HG03280 (cell line): Measurements from ENCODE around the gene SNRK.

Source experiments
- ATAC-seq: cut with Tn5 transposase; IDR thresholded peaks from one replicate; pipeline ENCODE4 v1.9.1; 2021; ENCODE audit warnings: mild to moderate bottlenecking, moderate library complexity; ENCODE audit not compliant: unreplicated experiment

Gene SNRK

GRCh38 chr3:43286115-43286840, at the start of gene SNRK:
Gene SNRK, plus strand, starts transcription at chr3:43286540. Its CDS starts 16,664 bp downstream, at chr3:43303204.
- peak; percentile 87 for ATAC-seq

- ATAC-seq, result no peak
Observed at GRCh38 chr3:43238801-43239200, 47.5 kb upstream of the SNRK start.

- ATAC-seq, result no peak
Observed at GRCh38 chr3:43239755-43240154, 46.6 kb upstream of the SNRK start.

- no peak for ATAC-seq
Observed at GRCh38 chr3:43243590-43244587, 42.5 kb upstream of the SNRK start.

- no peak for ATAC-seq
Observed at GRCh38 chr3:43244694-43245093, 41.6 kb upstream of the SNRK start.

- no peak for ATAC-seq
Observed at GRCh38 chr3:43246976-43247375, 39.4 kb upstream of the SNRK start.

GRCh38 chr3:43247561-43248184, 38.7 kb upstream of the SNRK start:
- ATAC-seq, result no peak

- ATAC-seq, result no peak
Observed at GRCh38 chr3:43248185-43248583, 38.2 kb upstream of the SNRK start.

- no peak for ATAC-seq
Observed at GRCh38 chr3:43248973-43249372, 37.4 kb upstream of the SNRK start.

- no peak for ATAC-seq
Observed at GRCh38 chr3:43249405-43249804, 36.9 kb upstream of the SNRK start.

GRCh38 chr3:43253294-43253693, 33.0 kb upstream of the SNRK start:
- ATAC-seq, result no peak

GRCh38 chr3:43254125-43254524, 32.2 kb upstream of the SNRK start:
- no peak for ATAC-seq

- no peak for ATAC-seq
Observed at GRCh38 chr3:43255662-43256061, 30.7 kb upstream of the SNRK start.

- ATAC-seq, result no peak
Observed at GRCh38 chr3:43256714-43257461, 29.5 kb upstream of the SNRK start.

GRCh38 chr3:43257850-43258249, 28.5 kb upstream of the SNRK start:
- no peak for ATAC-seq

- ATAC-seq, result no peak
Observed at GRCh38 chr3:43259626-43260025, 26.7 kb upstream of the SNRK start.

GRCh38 chr3:43260412-43260811, 25.9 kb upstream of the SNRK start:
- no peak for ATAC-seq

GRCh38 chr3:43262194-43262593, 24.1 kb upstream of the SNRK start:
- ATAC-seq, result no peak

- no peak for ATAC-seq
Observed at GRCh38 chr3:43266451-43266850, 19.9 kb upstream of the SNRK start.

- no peak for ATAC-seq
Observed at GRCh38 chr3:43266995-43267394, 19.3 kb upstream of the SNRK start.

GRCh38 chr3:43268636-43269035, 17.7 kb upstream of the SNRK start:
- no peak for ATAC-seq
